Naive thymus-derived CD4-positive, alpha-beta T cell (primary cell): ENCODE results near the gene CDC14B. TPM values are rescaled to one million over a fixed set of nuclear protein-coding genes. Genes with fewer than 3 reads are reported as not detected.

Experiments
- ATAC-seq: fragments of 150-1000 bp; cut with Tn5 transposase; 2 replicates; pipeline ENCODE4 v1.10.0; 2021; ENCODE audit warnings: mild to moderate bottlenecking, moderate library complexity
- CTCF ChIA-PET: fragments of 350-600 bp; sonication (Branson Sonifier 250); formaldehyde crosslinking; loops from one replicate; lab custom pipeline; 2021; ENCODE audit warnings: antibody characterized with exemption; lab: Charles Lee
- POLR2A ChIA-PET: fragments of 350-600 bp; sonication (Branson Sonifier 250); formaldehyde crosslinking; loops from one replicate; lab custom pipeline; 2021; ENCODE audit warnings: antibody characterized with exemption, inconsistent platforms; lab: Charles Lee
- DNase-seq, 9 donors: peaks; one replicate each; pipeline versions ENCODE4 v3.0.0 to v3.0.0-alpha.2; 2020 to 2022; ENCODE audit warnings: mixed read lengths in 1 of 9
- H3K27ac ChIP-seq: one replicate; pipeline ENCODE4 v1.7.0; 2013; ENCODE audit warnings: mild to moderate bottlenecking, low read depth, low read length, moderate library complexity
- H3K27me3 ChIP-seq, 2 donors: one replicate each; pipeline ENCODE4 v1.7.0; 2013; ENCODE audit warnings: low read length in 2 of 2, mild to moderate bottlenecking in 2 of 2, moderate library complexity in 2 of 2; ENCODE audit not compliant: control insufficient read depth in 2 of 2, insufficient read depth in 2 of 2
- H3K36me3 ChIP-seq, 3 experiments: 1 replicate in 2 of 3; 2 replicates in 1 of 3; pipeline ENCODE4 v1.7.0; 2013; ENCODE audit warnings: low read length in 3 of 3, mild to moderate bottlenecking in 3 of 3, moderate library complexity in 1 of 3; ENCODE audit not compliant: insufficient read depth in 3 of 3, control insufficient read depth in 2 of 3
- H3K4me1 ChIP-seq, 2 donors: one replicate each; pipeline ENCODE4 v1.7.0; 2013; ENCODE audit warnings: low read length in 2 of 2, mild to moderate bottlenecking in 2 of 2, moderate library complexity in 1 of 2; ENCODE audit not compliant: control insufficient read depth in 2 of 2, insufficient read depth in 2 of 2
- H3K4me3 ChIP-seq: 2 replicates; pipeline ENCODE4 v1.7.0; 2013; ENCODE audit warnings: mild to moderate bottlenecking, low read length
- H3K9me3 ChIP-seq, 3 experiments: 1 replicate in 2 of 3; 2 replicates in 1 of 3; pipeline ENCODE4 v1.7.0; 2013; ENCODE audit warnings: low read length in 3 of 3; ENCODE audit not compliant: control insufficient read depth in 2 of 3
- H3K27ac Mint-ChIP-seq, 9 donors: one replicate each; pipeline ENCODE4 v1.8.0; 2020 to 2022; ENCODE audit warnings: mixed read lengths in 9 of 9, mild to moderate bottlenecking in 8 of 9, moderate library complexity in 5 of 9, inconsistent platforms in 2 of 9
- H3K27me3 Mint-ChIP-seq, 5 donors: one replicate each; pipeline ENCODE4 v1.8.0; 2021 to 2022; ENCODE audit warnings: mixed read lengths in 5 of 5, mild to moderate bottlenecking in 1 of 5
- H3K36me3 Mint-ChIP-seq, 5 donors: one replicate each; pipeline ENCODE4 v1.8.0; 2020 to 2022; ENCODE audit warnings: mixed read lengths in 5 of 5, mild to moderate bottlenecking in 3 of 5, inconsistent platforms in 1 of 5
- H3K4me1 Mint-ChIP-seq, 7 donors: one replicate each; pipeline ENCODE4 v1.8.0; 2020 to 2022; ENCODE audit warnings: mixed read lengths in 7 of 7, mild to moderate bottlenecking in 3 of 7, inconsistent platforms in 1 of 7
- H3K4me3 Mint-ChIP-seq, 10 donors: one replicate each; pipeline ENCODE4 v1.8.0; 2020 to 2022; ENCODE audit warnings: mild to moderate bottlenecking in 10 of 10, mixed read lengths in 10 of 10, moderate library complexity in 6 of 10, inconsistent platforms in 2 of 10
- H3K9me3 Mint-ChIP-seq, 11 donors: one replicate each; pipeline ENCODE4 v1.8.0; 2020 to 2022; ENCODE audit warnings: mixed read lengths in 11 of 11, mild to moderate bottlenecking in 4 of 11, inconsistent platforms in 1 of 11, moderate library complexity in 1 of 11
- intact Hi-C, 2 donors: fragments of 100-400 bp; cut with micrococcal nuclease; formaldehyde crosslinking; loops; one replicate each; pipeline ENCODE4 v1.15.1; 2023
- polyA plus RNA-seq, 2 donors: library from polyadenylated mRNA; unstranded; fragments of 300-500 nt; fragmentation: Illumina TruSeq; gene quantifications; one replicate each; pipeline ENCODE4 v1.2.3, GENCODE V29; 2021
- total RNA-seq, 6 experiments: library from RNA in 5 of 6; stranded (reverse) in 5 of 6; gene quantifications; 1 replicate in 5 of 6; 2 replicates in 1 of 6; pipeline ENCODE4 v1.2.3 and lab custom pipeline; 2021 to 2026

CDC14B gene
- total and polyA plus RNA-seq, 7 experiments from 2014 or later: 0.41 to 16.5 (median 9.4) TPM

DNA sequence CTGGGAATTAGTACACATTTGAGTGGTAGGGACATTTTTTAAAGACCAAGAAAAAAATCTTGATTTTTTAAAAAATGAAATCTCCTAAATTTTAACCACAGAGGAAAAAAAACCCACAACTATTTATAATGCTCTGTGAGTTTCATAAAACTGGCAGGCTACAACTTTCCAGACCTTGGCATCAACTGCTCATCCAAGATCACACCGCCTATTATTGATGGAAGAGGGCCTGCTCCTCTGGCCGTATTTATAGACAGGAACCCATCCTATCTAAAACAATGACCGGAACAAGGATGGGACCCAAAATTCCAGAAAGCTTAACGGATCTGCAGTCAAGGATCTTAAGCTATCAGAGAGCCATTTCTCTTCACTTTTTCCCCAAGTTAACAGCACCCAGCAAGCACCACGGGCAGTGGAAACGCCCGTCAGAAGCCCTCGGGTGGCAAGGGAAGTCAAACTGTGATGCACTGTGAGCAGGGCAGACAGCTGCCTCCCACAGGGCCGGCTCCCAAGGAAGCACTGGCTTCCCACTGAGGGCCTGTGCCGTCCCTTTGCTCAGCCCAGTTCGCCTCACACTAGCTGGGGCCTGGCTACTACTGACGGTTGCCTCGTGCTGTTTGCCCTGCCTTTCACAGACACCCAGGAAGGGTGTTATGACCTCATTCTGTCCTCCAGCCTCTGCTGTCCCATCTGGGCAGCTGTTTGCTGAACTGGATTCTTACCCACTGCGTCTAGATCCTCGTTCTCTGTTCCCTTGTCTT lies 62.8 kb downstream of the CDC14B start:
- no peaks in the 10 kb centered on the region for H3K4me1 ChIP-seq
- intact Hi-C loops: no loop called here
- H3K4me3 Mint-ChIP-seq: no peak overlapping the region
- peaks cover 0 to 37% (median 24%) of the 10 kb centered on the region in 5 donors for H3K36me3 Mint-ChIP-seq
- peaks cover 0 to 3% (median 0%) of the 10 kb centered on the region in 11 donors for H3K9me3 Mint-ChIP-seq
- DNase-seq: no peak
- no peaks in the 10 kb centered on the region for H3K9me3 ChIP-seq
- POLR2A ChIA-PET: interaction anchor here (0.6 kb wide), 1 partner anchor 17 kb away, joined by 3 read pairs; no protein-coding TSS in a partner anchor
- H3K27me3 Mint-ChIP-seq: no peaks in the 10 kb centered on the region
- no peak overlapping the region for H3K27ac ChIP-seq
- no peak overlapping the region for H3K4me3 ChIP-seq
- ATAC-seq: no peak
- CTCF ChIA-PET: interaction anchor here (1.1 kb wide), 1 partner anchor 9 kb away, joined by 3 read pairs; no protein-coding TSS in a partner anchor
- peaks cover 0 to 7% (median 0%) of the 10 kb centered on the region in 7 donors for H3K4me1 Mint-ChIP-seq
- no peak overlapping the region for H3K27ac Mint-ChIP-seq
- H3K27me3 ChIP-seq: no peaks in the 10 kb centered on the region
- peaks cover 0 to 8% (median 0%) of the 10 kb centered on the region in 3 experiments for H3K36me3 ChIP-seq

DNA sequence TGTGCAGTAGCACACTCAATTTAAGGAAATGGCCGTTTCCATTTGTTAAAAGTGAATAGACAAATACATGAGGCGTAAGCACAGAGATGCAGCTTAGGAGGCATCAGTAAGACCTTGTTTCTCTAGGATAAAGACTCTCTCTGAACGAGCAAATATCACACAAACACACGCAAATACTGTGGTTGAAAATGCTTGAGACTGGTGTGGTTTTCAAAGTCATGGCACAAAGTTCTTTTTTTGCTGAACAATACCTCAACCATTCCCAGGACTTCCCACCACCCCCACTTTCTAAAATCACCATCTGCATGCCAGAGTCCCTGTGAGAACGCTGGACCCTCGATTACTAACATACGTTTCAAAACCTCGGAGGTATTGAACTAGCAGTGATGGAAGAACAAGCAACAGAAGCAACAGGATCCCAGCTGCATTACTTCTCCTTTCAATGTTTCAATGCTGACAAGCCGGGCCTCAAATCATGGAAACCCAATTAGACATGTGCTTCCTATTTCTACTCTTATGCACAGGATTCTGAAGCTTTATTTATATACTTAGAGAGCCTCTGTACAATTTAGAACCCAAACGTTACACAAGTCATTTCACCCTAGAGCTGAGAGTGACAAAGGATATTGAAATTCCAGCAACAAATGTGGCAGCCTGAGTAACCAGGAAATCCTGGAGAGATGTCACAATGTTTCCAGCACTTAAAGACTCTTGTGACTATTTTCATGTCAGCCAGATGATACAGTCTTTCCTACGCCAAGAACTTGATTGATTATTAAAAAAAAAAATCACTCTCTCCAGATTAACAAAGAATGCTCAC lies 63.9 kb downstream of the CDC14B start:
- Histone ChIP-seq H3K36me3 (no peaks in the 10 kb centered on the region), H3K4me1 (no peaks in the 10 kb centered on the region), H3K27me3 (no peaks in the 10 kb centered on the region), H3K9me3 (no peaks in the 10 kb centered on the region), H3K4me3 (no peak overlapping the region), H3K27ac (no peak overlapping the region)
- no peak overlapping the region for H3K4me3 Mint-ChIP-seq
- intact Hi-C loops: no loop called here
- H3K27ac Mint-ChIP-seq: no peak overlapping the region
- ATAC-seq (no peak), DNase-seq (no peak)
- peaks cover 0 to 3% (median 0%) of the 10 kb centered on the region in 11 donors for H3K9me3 Mint-ChIP-seq
- H3K4me1 Mint-ChIP-seq: peaks cover 0 to 7% (median 0%) of the 10 kb centered on the region in 7 donors
- ChIA-PET CTCF (no interaction called here), POLR2A (interaction anchor here (0.7 to 1.1 kb wide), 2 partner anchors 11 to 230 kb away, joined by 3 to 4 read pairs; no protein-coding TSS in a partner anchor)
- no peaks in the 10 kb centered on the region for H3K27me3 Mint-ChIP-seq
- peaks cover 0 to 38% (median 24%) of the 10 kb centered on the region in 5 donors for H3K36me3 Mint-ChIP-seq

DNA sequence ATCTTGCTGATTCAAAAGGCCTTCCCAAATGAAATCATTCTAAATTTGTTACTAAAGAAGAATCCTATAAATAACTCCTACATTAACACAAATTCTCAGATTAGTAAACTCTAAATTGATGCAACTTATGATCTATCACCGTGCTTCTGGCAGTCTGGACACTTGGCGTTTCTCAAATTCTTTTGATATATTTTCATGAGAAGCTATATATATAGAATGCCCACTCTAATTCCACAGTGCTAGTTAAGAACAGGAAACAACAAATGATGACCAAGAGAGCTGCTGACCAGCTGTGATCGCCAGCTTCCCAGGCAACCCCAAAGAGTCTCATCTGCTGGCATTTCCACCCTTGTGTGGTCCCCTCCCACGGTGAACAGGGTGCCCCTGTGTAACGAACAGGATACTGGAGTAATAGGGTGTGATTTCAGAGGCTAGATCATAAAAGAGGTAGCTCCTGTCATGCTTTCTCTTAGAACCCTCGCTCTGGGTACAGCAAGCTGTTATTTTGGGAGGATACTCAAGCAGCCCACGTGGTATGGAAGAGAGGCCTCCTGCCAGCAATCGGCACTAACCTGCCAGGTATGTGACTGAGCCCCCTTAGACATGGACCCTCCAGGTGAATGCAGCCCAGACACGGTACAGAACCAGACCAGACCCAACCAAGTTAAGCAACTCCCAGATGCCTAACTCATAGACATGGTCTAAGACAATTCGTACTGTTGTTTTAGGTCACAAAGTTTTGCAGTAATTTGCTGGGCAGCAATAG lies 64.7 kb downstream of the CDC14B start:
- Histone ChIP-seq H3K27ac (no peak overlapping the region), H3K4me1 (no peaks in the 10 kb centered on the region), H3K9me3 (no peaks in the 10 kb centered on the region), H3K27me3 (no peaks in the 10 kb centered on the region), H3K4me3 (no peak overlapping the region), H3K36me3 (no peaks in the 10 kb centered on the region)
- Mint-ChIP-seq H3K36me3 (peaks cover 0 to 32% (median 24%) of the 10 kb centered on the region in 5 donors), H3K4me3 (no peak overlapping the region), H3K27me3 (no peaks in the 10 kb centered on the region), H3K27ac (no peak overlapping the region), H3K9me3 (peaks cover 0 to 3% (median 0%) of the 10 kb centered on the region in 11 donors), H3K4me1 (peaks cover 0 to 7% (median 0%) of the 10 kb centered on the region in 7 donors)
- ATAC-seq: no peak
- intact Hi-C loops: no loop called here
- DNase-seq: no peak
- POLR2A ChIA-PET: interaction anchor here (1.1 kb wide), 1 partner anchor 12 kb away, joined by 4 read pairs; no protein-coding TSS in a partner anchor
- CTCF ChIA-PET: no interaction called here

DNA sequence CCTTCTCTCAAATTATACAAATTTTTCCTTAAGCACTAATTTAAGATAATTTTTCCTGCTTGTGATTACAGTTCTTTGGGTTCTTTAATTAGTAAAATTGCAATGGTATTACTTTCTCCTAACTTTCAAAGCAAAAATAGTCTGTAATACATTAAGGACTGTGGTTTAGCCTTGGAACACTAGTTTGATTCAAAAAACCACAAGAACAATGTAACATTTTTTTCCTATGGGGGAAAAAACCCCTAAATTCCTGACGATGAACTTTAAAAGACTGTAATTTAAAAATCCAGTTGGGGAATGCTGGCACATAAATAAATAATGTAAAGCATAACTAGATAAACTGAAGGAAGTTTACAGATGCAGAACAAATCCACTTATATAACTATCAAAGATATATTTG lies 65.3 kb downstream of the CDC14B start:
- intact Hi-C loops: no loop called here
- no peaks in the 10 kb centered on the region for H3K36me3 ChIP-seq

DNA sequence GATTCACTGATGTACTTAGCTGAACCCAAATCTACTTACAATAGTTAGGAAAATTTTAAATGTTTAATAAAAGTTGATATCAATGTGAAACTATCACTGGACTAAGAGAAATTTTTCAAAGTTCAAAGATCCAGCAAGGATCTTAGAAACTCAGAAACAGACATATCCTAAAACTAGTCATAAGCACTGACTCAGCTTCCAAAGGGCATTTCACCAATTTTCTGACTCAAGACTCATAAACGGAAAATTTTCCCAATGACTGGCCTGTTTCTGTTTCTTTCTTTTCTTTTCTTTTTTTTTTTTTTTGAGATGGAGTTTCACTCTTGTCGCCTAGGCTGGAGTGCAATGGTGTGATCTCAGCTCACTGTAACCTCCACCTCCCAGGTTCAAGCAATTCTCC lies 66.6 kb downstream of the CDC14B start:
- no peak for ATAC-seq
- POLR2A ChIA-PET: no interaction called here
- no peaks in the 10 kb centered on the region for H3K36me3 ChIP-seq

More for the DNA sequence above, 65.3 kb downstream of the CDC14B start:
- Histone ChIP-seq H3K27me3 (no peaks in the 10 kb centered on the region), H3K27ac (no peak overlapping the region), H3K4me1 (no peaks in the 10 kb centered on the region), H3K4me3 (no peak overlapping the region), H3K9me3 (no peaks in the 10 kb centered on the region)
- Mint-ChIP-seq H3K36me3 (peaks cover 0 to 28% (median 20%) of the 10 kb centered on the region in 5 donors), H3K4me1 (peaks cover 0 to 7% (median 0%) of the 10 kb centered on the region in 7 donors), H3K9me3 (no peaks in the 10 kb centered on the region), H3K4me3 (no peak overlapping the region), H3K27ac (no peak overlapping the region), H3K27me3 (no peaks in the 10 kb centered on the region)
- ChIA-PET POLR2A (no interaction called here), CTCF (no interaction called here)
- no peak for DNase-seq
- no peak for ATAC-seq

DNA sequence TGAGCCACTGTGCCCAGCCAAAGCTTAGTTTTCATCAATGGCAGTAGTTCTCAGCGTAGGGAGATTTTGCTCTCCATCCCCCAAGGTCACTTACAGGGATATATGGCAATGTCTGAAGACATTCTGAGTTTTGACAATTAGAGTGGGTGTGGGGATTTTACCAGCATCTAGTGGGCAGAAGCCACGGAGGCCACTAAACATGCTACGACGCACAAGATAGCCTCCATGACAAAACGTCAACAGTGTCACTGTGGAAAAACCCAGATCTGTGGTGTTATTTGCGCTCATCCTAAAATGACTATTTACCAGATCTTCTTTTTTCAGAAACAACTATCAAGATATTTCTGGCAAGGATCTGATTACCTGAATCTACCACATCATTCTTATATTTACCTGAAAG lies 68.2 kb downstream of the CDC14B start:
- no peak for ATAC-seq
- no peaks in the 10 kb centered on the region for H3K27me3 Mint-ChIP-seq
- CTCF ChIA-PET: no interaction called here

More for the DNA sequence above, 66.6 kb downstream of the CDC14B start:
- no peaks in the 10 kb centered on the region for H3K4me1 ChIP-seq
- no peak overlapping the region for H3K4me3 ChIP-seq
- no peaks in the 10 kb centered on the region for H3K27me3 ChIP-seq
- Mint-ChIP-seq H3K4me3 (no peak overlapping the region), H3K4me1 (peaks cover 0 to 7% (median 0%) of the 10 kb centered on the region in 7 donors), H3K27me3 (no peaks in the 10 kb centered on the region), H3K9me3 (no peaks in the 10 kb centered on the region), H3K36me3 (peaks cover 0 to 19% (median 12%) of the 10 kb centered on the region in 5 donors), H3K27ac (no peak overlapping the region)
- no peak for DNase-seq
- intact Hi-C loops: no loop called here
- H3K9me3 ChIP-seq: no peaks in the 10 kb centered on the region
- no peak overlapping the region for H3K27ac ChIP-seq
- CTCF ChIA-PET: no interaction called here

More for the DNA sequence above, 68.2 kb downstream of the CDC14B start:
- Mint-ChIP-seq H3K4me1 (peaks cover 0 to 7% (median 0%) of the 10 kb centered on the region in 7 donors), H3K36me3 (peaks cover 0 to 16% (median 10%) of the 10 kb centered on the region in 5 donors), H3K27ac (no peak overlapping the region), H3K4me3 (no peak overlapping the region), H3K9me3 (no peaks in the 10 kb centered on the region)
- POLR2A ChIA-PET: interaction anchor here (0.6 kb wide), 1 partner anchor 63 kb away, joined by 3 read pairs; no protein-coding TSS in a partner anchor
- Histone ChIP-seq H3K36me3 (no peaks in the 10 kb centered on the region), H3K27ac (no peak overlapping the region), H3K4me1 (no peaks in the 10 kb centered on the region), H3K27me3 (no peaks in the 10 kb centered on the region), H3K4me3 (no peak overlapping the region), H3K9me3 (no peaks in the 10 kb centered on the region)
- intact Hi-C loops: no loop called here
- no peak for DNase-seq
